Stimulated activated CD4-positive, alpha-beta T cell treated with anti-CD3 and anti-CD28 coated beads, Interleukin-2, amount 100 ng/mL, for 4 hours (primary cell): ENCODE data around the gene TRPT1.

Experiments
- DNase-seq: peaks from one replicate; pipeline ENCODE4 v3.0.0-alpha.2; 2020; ENCODE audit warnings: low read depth

Gene TRPT1

GRCh38 chr11:64207256-64208085, 18.5 kb downstream of the TRPT1 start:
- peak; percentile 82 for DNase-seq

GRCh38 chr11:64206457-64207255, 19.3 kb downstream of the TRPT1 start, which contains the start of gene FERMT3:
TSS of gene FERMT3 (plus strand) at chr11:64206721. CDS start at chr11:64207365, 644 bp downstream.
- DNase-seq: peak; percentile 73

- peak; percentile 74 for DNase-seq
Measured at GRCh38 chr11:64204464-64204989, 21.5 kb downstream of the TRPT1 start.

- no peak for DNase-seq
Measured at GRCh38 chr11:64204080-64204440, 21.9 kb downstream of the TRPT1 start.

GRCh38 chr11:64203421-64204079, 22.4 kb downstream of the TRPT1 start:
- no peak for DNase-seq

GRCh38 chr11:64202992-64203391, 23.0 kb downstream of the TRPT1 start:
- DNase-seq: no peak

- no peak for DNase-seq
Measured at GRCh38 chr11:64201543-64201942, 24.4 kb downstream of the TRPT1 start.

- DNase-seq: no peak
Measured at GRCh38 chr11:64198511-64198910, 27.5 kb downstream of the TRPT1 start.

- no peak for DNase-seq
Measured at GRCh38 chr11:64196626-64197025, 29.4 kb downstream of the TRPT1 start.

GRCh38 chr11:64192434-64192833, 33.6 kb downstream of the TRPT1 start:
- no peak for DNase-seq

- DNase-seq: no peak
Measured at GRCh38 chr11:64186492-64187165, 39.4 kb downstream of the TRPT1 start.

GRCh38 chr11:64185693-64186491, 40.1 kb downstream of the TRPT1 start, which contains the start of gene STIP1:
TSS of gene STIP1 (plus strand) at chr11:64186171. CDS start at chr11:64186262, 91 bp downstream.
- peak; percentile 99 for DNase-seq

- DNase-seq: no peak
Measured at GRCh38 chr11:64185175-64185692, 40.8 kb downstream of the TRPT1 start.

GRCh38 chr11:64183890-64184289, 42.1 kb downstream of the TRPT1 start:
- no peak for DNase-seq

GRCh38 chr11:64181506-64182411, 44.2 kb downstream of the TRPT1 start:
- DNase-seq: no peak

GRCh38 chr11:64180891-64181290, 45.1 kb downstream of the TRPT1 start:
- no peak for DNase-seq

- no peak for DNase-seq
Measured at GRCh38 chr11:64178951-64179639, 46.9 kb downstream of the TRPT1 start.

GRCh38 chr11:64178203-64178602, 47.8 kb downstream of the TRPT1 start:
- no peak for DNase-seq

- DNase-seq: no peak
Measured at GRCh38 chr11:64176751-64177150, 49.2 kb downstream of the TRPT1 start.
